HCT116 (cell line): ENCODE measurements around the gene MARVELD3. TPM values are rescaled to one million over a fixed set of nuclear protein-coding genes. Genes with fewer than 3 reads are reported as not detected.

Experiments used
- ATAC-seq: fragments of 200-7000 bp; cut with Tn5 transposase; 2 replicates; pipeline ENCODE4 v1.9.1; 2020; ENCODE audit warnings: mild to moderate bottlenecking, moderate library complexity
- BruUV-seq: library from RNA; stranded (reverse); fragments of 400-500 nt; replicated peaks from 2 replicates; lab custom pipeline; 2021; lab: Mats Ljungman, UMichigan
- CTCF ChIA-PET: fragments of 300-600 bp; sonication (Branson Sonifier 250); formaldehyde crosslinking; loops from one replicate; lab custom pipeline; 2021; ENCODE audit warnings: antibody characterized with exemption; lab: Charles Lee
- POLR2A ChIA-PET: fragments of 300-600, 350-600 bp; sonication (Branson Sonifier 250); formaldehyde crosslinking; loops from one replicate; lab custom pipeline; 2021; ENCODE audit warnings: antibody characterized with exemption; lab: Charles Lee
- RAD21 ChIA-PET, 2 experiments: fragments of 300-600 bp; sonication (Branson Sonifier 250); formaldehyde crosslinking; loops; one replicate each; lab custom pipeline; 2023; ENCODE audit warnings: low total read pairs in 2 of 2; ENCODE audit not compliant: uncharacterized antibody in 2 of 2, unreplicated experiment in 2 of 2, low non-redundant PET in 1 of 2; lab: Charles Lee
- DNase-seq: peaks from one replicate; pipeline ENCODE4 v3.0.0-alpha.2; 2010; ENCODE audit warnings: low read depth, low spot score
- H2AFZ ChIP-seq: fragments of 200-600 bp; shearing (Covaris generic), sonication (generic); 2 replicates; pipeline ENCODE4 v1.6.1; 2017; ENCODE audit warnings: low read depth, mixed run types, mixed read lengths, antibody characterized with exemption, low read length; ENCODE audit not compliant: poor library complexity, severe bottlenecking
- H3K27ac ChIP-seq: 2 replicates; pipeline ENCODE4 v1.5.1; 2012; ENCODE audit warnings: low read depth, low read length
- H3K27me3 ChIP-seq: fragments of 200-600 bp; sonication (generic); 2 replicates; pipeline ENCODE4 v1.6.1; 2016; ENCODE audit warnings: mixed run types, low read length, mixed read lengths; ENCODE audit not compliant: insufficient read depth
- H3K36me3 ChIP-seq, 2 experiments: fragments of 200-500 bp in 1 of 2; fragments of 200-600 bp in 1 of 2; sonication (Bioruptor generic) in 1 of 2; sonication (generic) in 1 of 2; 2 replicates each; pipeline versions ENCODE4 v1.5.1 to v1.6.1; 2014 to 2016; ENCODE audit warnings: low read length in 2 of 2, inconsistent platforms in 1 of 2, mixed read lengths in 1 of 2, mixed run types in 1 of 2; ENCODE audit not compliant: insufficient read depth in 2 of 2, control insufficient read depth in 1 of 2
- H3K4me1 ChIP-seq, 2 experiments: fragments of 200-600 bp in 1 of 2; sonication (generic) in 1 of 2; 2 replicates each; pipeline versions ENCODE4 v1.5.1 to v1.6.1; 2012 to 2017; ENCODE audit warnings: low read length in 2 of 2, inconsistent platforms in 1 of 2, mild to moderate bottlenecking in 1 of 2, mixed read lengths in 1 of 2, mixed run types in 1 of 2, moderate library complexity in 1 of 2; ENCODE audit not compliant: insufficient read depth in 2 of 2, control insufficient read depth in 1 of 2
- H3K4me2 ChIP-seq: fragments of 200-600 bp; sonication (generic); 2 replicates; pipeline ENCODE4 v1.6.1; 2017; ENCODE audit warnings: mixed run types, low read length, mixed read lengths
- H3K4me3 ChIP-seq, 2 experiments: fragments of 200-600 bp in 1 of 2; sonication (generic) in 1 of 2; replicated peaks in 1 of 2; 2 replicates each; pipeline ENCODE4 v1.5.1; 2011 to 2016; ENCODE audit warnings: low read length in 2 of 2, control low read depth in 1 of 2, low read depth in 1 of 2, mild to moderate bottlenecking in 1 of 2, mixed read lengths in 1 of 2, mixed run types in 1 of 2
- H3K79me2 ChIP-seq: fragments of 200-600 bp; sonication (generic); 2 replicates; pipeline ENCODE4 v1.6.1; 2017; ENCODE audit warnings: mild to moderate bottlenecking, mixed run types, low read length, moderate library complexity, mixed read lengths; ENCODE audit not compliant: insufficient read depth
- H3K9ac ChIP-seq: fragments of 200-600 bp; sonication (generic); 2 replicates; pipeline ENCODE4 v1.6.1; 2016; ENCODE audit warnings: low read length, mixed read lengths
- H3K9me2 ChIP-seq: fragments of 200-600 bp; sonication (generic), shearing (Covaris generic); 2 replicates; pipeline ENCODE4 v1.6.1; 2017; ENCODE audit warnings: mixed run types, mild to moderate bottlenecking, moderate library complexity; ENCODE audit not compliant: insufficient read depth
- H3K9me3 ChIP-seq, 2 experiments: fragments of 200-500 bp in 1 of 2; fragments of 200-600 bp in 1 of 2; sonication (Bioruptor generic) in 1 of 2; sonication (generic) in 1 of 2; 2 replicates each; pipeline ENCODE4 v1.6.1; 2014 to 2017; ENCODE audit warnings: low read length in 2 of 2, mixed read lengths in 2 of 2, inconsistent platforms in 1 of 2, low read depth in 1 of 2, mild to moderate bottlenecking in 1 of 2, mixed run types in 1 of 2, moderate library complexity in 1 of 2; ENCODE audit not compliant: control insufficient read depth in 1 of 2, insufficient read depth in 1 of 2
- H4K20me1 ChIP-seq: fragments of 200-600 bp; sonication (generic), shearing (Covaris generic); 2 replicates; pipeline ENCODE4 v1.6.1; 2017; ENCODE audit warnings: mixed run types, mild to moderate bottlenecking, moderate library complexity; ENCODE audit not compliant: insufficient read depth
- RAD21 ChIP-seq: IDR thresholded peaks from 2 replicates; pipeline ENCODE4 v1.6.1; 2012; ENCODE audit warnings: low read depth, mild to moderate bottlenecking
- YY1 ChIP-seq: IDR thresholded peaks from 2 replicates; pipeline ENCODE4 v1.6.1; 2011; ENCODE audit warnings: low read length, low read depth, moderate library complexity, mild to moderate bottlenecking; ENCODE audit not compliant: insufficient replicate concordance; ENCODE audit errors: extremely low read depth
- intact Hi-C: fragments of 100-400 bp; cut with micrococcal nuclease; formaldehyde crosslinking; loops from 2 replicates; pipeline ENCODE4 v1.10.0; 2022
- total RNA-seq: library from RNA; stranded (reverse); gene quantifications from one replicate; pipeline ENCODE4 v1.2.1, GENCODE V29; 2021; ENCODE audit not compliant: unreplicated experiment
- TF ChIP-seq, protein P1 (sequence below), 3 experiments: fragments of 200-600 bp in 1 of 3; sonication (generic) in 1 of 3; IDR thresholded peaks in 2 of 3; conservative IDR thresholded peaks in 1 of 3; 2 replicates each; pipeline ENCODE4 v1.5.1; 2012 to 2017; ENCODE audit warnings: low read depth in 2 of 3, low read length in 2 of 3, antibody characterized with exemption in 1 of 3, borderline replicate concordance in 1 of 3, control low read depth in 1 of 3, mild to moderate bottlenecking in 1 of 3, mixed read lengths in 1 of 3, mixed run types in 1 of 3, moderate library complexity in 1 of 3; ENCODE audit not compliant: insufficient read depth in 1 of 3

Gene MARVELD3
- total RNA-seq, 1 experiment from 2014 or later: 20.9 TPM

DNA sequence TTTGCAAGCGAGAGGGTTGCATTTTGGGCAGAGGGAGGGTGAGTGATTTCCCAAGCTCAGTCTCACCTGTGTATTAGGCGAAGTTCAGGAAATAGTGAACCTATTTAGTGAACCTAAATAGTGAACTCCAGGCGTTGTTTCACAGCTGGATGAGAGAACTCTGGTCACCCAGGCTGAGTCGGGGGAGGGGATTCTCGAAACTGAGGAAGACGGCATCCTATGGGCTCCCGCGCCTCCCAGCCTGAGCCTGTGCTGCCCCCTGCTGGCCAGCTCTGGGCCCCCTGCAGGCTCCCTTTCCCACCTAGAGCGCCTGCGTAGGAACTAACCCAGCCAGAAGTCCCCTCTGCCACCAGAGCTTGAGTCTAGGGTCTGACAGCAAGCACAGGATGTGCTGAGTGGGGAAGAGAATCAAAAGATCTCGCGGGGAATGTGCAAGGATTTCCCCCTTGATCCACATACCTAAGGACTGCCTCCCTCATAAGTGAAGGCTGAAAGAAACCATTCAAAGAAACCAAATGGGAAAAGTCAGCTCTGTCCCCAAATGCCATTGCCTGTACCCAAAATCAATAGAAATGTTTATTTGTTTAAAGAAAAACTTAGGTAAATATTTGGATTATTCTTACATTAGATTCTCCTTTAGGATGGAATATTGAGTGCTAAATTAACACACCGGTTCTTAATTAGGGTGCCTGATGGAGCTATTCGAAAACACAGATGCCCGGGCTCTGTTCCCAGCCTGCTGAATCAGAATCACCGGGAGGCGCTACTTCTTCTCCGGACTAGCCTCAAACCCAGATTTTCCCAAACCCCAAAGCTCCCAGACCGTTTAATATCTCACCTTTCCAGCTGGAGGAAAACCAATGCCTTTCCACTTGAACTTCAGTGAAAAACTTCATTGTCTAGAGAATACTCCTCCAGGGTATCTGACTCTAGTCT, 14.8 kb upstream of the MARVELD3 start:
- H3K27me3 ChIP-seq: no peaks in the 10 kb centered on the region
- no peaks in the 10 kb centered on the region for H3K36me3 ChIP-seq
- TF ChIP-seq RAD21 (peak; percentile 92), YY1 (no peak)
- TF ChIP-seq, protein P1, sequence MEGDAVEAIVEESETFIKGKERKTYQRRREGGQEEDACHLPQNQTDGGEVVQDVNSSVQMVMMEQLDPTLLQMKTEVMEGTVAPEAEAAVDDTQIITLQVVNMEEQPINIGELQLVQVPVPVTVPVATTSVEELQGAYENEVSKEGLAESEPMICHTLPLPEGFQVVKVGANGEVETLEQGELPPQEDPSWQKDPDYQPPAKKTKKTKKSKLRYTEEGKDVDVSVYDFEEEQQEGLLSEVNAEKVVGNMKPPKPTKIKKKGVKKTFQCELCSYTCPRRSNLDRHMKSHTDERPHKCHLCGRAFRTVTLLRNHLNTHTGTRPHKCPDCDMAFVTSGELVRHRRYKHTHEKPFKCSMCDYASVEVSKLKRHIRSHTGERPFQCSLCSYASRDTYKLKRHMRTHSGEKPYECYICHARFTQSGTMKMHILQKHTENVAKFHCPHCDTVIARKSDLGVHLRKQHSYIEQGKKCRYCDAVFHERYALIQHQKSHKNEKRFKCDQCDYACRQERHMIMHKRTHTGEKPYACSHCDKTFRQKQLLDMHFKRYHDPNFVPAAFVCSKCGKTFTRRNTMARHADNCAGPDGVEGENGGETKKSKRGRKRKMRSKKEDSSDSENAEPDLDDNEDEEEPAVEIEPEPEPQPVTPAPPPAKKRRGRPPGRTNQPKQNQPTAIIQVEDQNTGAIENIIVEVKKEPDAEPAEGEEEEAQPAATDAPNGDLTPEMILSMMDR (IDR thresholded peaks at IDR 0.05 in 2 of 3, conservative IDR thresholded peaks at IDR 0.05 in 1 of 3; ENCODE audit: borderline replicate concordance in 1 of 3, insufficient read depth in 1 of 3, low read depth in 2 of 3, low read length in 2 of 3): peak; percentile 81 to 89 (median 84)
- H3K4me2 ChIP-seq: peak overlapping the region; percentile 76
- H4K20me1 ChIP-seq: no peaks in the 10 kb centered on the region
- no peaks in the 10 kb centered on the region for H3K9me2 ChIP-seq
- ChIA-PET POLR2A (interaction anchor here (1.3 to 2.2 kb wide), 4 partner anchors 15 to 185 kb away, joined by 3 to 13 read pairs (median 7); partner anchors contain the start of genes MARVELD3 and ZNF23), RAD21 (interaction anchor here (0.5 to 1.3 kb wide), 5 partner anchors 8 to 347 kb away, joined by 3 to 8 read pairs (median 4); partner anchors contain the start of gene MARVELD3 (in 1 of the 2)), CTCF (interaction anchor here (0.6 to 5.2 kb wide), 38 partner anchors 9 to 383 kb away, joined by 3 to 105 read pairs (median 5); partner anchors contain the start of gene MARVELD3)
- BruUV-seq: no TSS peak
- H3K9me3 ChIP-seq: no peaks in the 10 kb centered on the region
- peak overlapping the region; percentile 96 for H2AFZ ChIP-seq
- no peaks in the 10 kb centered on the region for H3K79me2 ChIP-seq
- peak; percentile 59 for DNase-seq
- peaks cover 0 to 31% of the 10 kb centered on the region in 2 experiments; a peak in 2 of 4 replicates for H3K4me1 ChIP-seq
- intact Hi-C loops: loop anchor here (1.0 to 5.0 kb wide), 3 partner anchors 46 to 198 kb away; no protein-coding TSS in a partner anchor
- H3K9ac ChIP-seq: no peak overlapping the region
- H3K27ac ChIP-seq: no peak overlapping the region
- peak overlapping the region; percentile 29 to 43 for H3K4me3 ChIP-seq
- ATAC-seq: peak; percentile 93
